Epithelial cell of prostate (primary cell): ENCODE measurements around the gene HYOU1.
"Not testable (repeated sequence)": the region's sequence is repeated elsewhere in the genome, so short reads cannot be mapped to it uniquely, and the experiment has no call there.

Source experiments
- DNase-seq: peaks from one replicate; pipeline ENCODE4 v3.0.0-alpha.2; 2011; ENCODE audit warnings: low read depth, low spot score
- H3K27ac ChIP-seq: fragments of 450-650 bp; 2 replicates; pipeline ENCODE4 v1.5.1; 2017; ENCODE audit warnings: mild to moderate bottlenecking

Gene HYOU1

GRCh38 chr11:119057000-119057769, at the start of gene HYOU1:
Gene HYOU1, minus strand, starts transcription at chr11:119057205. Its CDS starts 1,045 bp downstream, at chr11:119056160.
- DNase-seq, result peak; percentile 79
- H3K27ac ChIP-seq, result peak within 1 kb of the TSS; percentile 87

GRCh38 chr11:119103793-119104192, 46.8 kb upstream of the HYOU1 start:
- no peak for DNase-seq
- H3K27ac ChIP-seq, result no peak overlapping the region

GRCh38 chr11:119103161-119103664, 46.2 kb upstream of the HYOU1 start:
- peak overlapping the region; percentile 95 for H3K27ac ChIP-seq
- DNase-seq, result not testable (repeated sequence)

GRCh38 chr11:119101759-119102423, 44.9 kb upstream of the HYOU1 start, which contains the start of gene DPAGT1:
Gene DPAGT1, minus strand, starts transcription at chr11:119101853. Its CDS starts 198 bp downstream, at chr11:119101655.
- peak within 1 kb of the TSS; percentile 95 for H3K27ac ChIP-seq
- peak; percentile 93 for DNase-seq

- peak overlapping the region; percentile 95 for H3K27ac ChIP-seq
- no peak for DNase-seq
Observed at GRCh38 chr11:119100994-119101758, 44.2 kb upstream of the HYOU1 start.

- DNase-seq, result no peak
- peak overlapping the region; percentile 95 for H3K27ac ChIP-seq
Observed at GRCh38 chr11:119100246-119100970, 43.4 kb upstream of the HYOU1 start.

GRCh38 chr11:119099711-119100110, 42.7 kb upstream of the HYOU1 start:
- no peak overlapping the region for H3K27ac ChIP-seq
- no peak for DNase-seq

- peak; percentile 98 for DNase-seq
- peak overlapping the region; percentile 77 for H3K27ac ChIP-seq
Observed at GRCh38 chr11:119095066-119095880, 38.3 kb upstream of the HYOU1 start.

- H3K27ac ChIP-seq, result peak overlapping the region; percentile 77
- peak; percentile 52 for DNase-seq
Observed at GRCh38 chr11:119094816-119095065, 37.7 kb upstream of the HYOU1 start.

GRCh38 chr11:119093942-119094815, 37.2 kb upstream of the HYOU1 start:
- peak overlapping the region; percentile 77 for H3K27ac ChIP-seq
- no peak for DNase-seq

GRCh38 chr11:119092880-119093842, 36.2 kb upstream of the HYOU1 start:
- peak overlapping the region; percentile 77 for H3K27ac ChIP-seq
- no peak for DNase-seq

GRCh38 chr11:119091966-119092879, 35.2 kb upstream of the HYOU1 start:
- no peak overlapping the region for H3K27ac ChIP-seq
- DNase-seq, result no peak

- H3K27ac ChIP-seq, result no peak overlapping the region
- DNase-seq, result no peak
Observed at GRCh38 chr11:119091178-119091577, 34.2 kb upstream of the HYOU1 start.

- no peak overlapping the region for H3K27ac ChIP-seq
- DNase-seq, result no peak
Observed at GRCh38 chr11:119089319-119089718, 32.3 kb upstream of the HYOU1 start.

- DNase-seq, result no peak
- no peak overlapping the region for H3K27ac ChIP-seq
Observed at GRCh38 chr11:119088406-119088805, 31.4 kb upstream of the HYOU1 start.

GRCh38 chr11:119087747-119088241, 30.8 kb upstream of the HYOU1 start:
- H3K27ac ChIP-seq, result no peak overlapping the region
- no peak for DNase-seq
